HK-2 (cell line): ENCODE data around the gene MYO1D.

Experiments
- DNase-seq: peaks from one replicate; pipeline ENCODE4 v3.0.0-alpha.2; 2018; ENCODE audit not compliant: unreplicated experiment

MYO1D gene

GRCh38 chr17:32855620-32856019, 21.3 kb downstream of the MYO1D start:
- DNase-seq, result no peak

- DNase-seq, result no peak
Observed at GRCh38 chr17:32854832-32855389, 22.0 kb downstream of the MYO1D start.

GRCh38 chr17:32854207-32854606, 22.7 kb downstream of the MYO1D start:
- no peak for DNase-seq

- no peak for DNase-seq
Observed at GRCh38 chr17:32852811-32853210, 24.1 kb downstream of the MYO1D start.

- DNase-seq, result no peak
Observed at GRCh38 chr17:32849879-32850278, 27.0 kb downstream of the MYO1D start.

- no peak for DNase-seq
Observed at GRCh38 chr17:32847977-32848376, 28.9 kb downstream of the MYO1D start.

GRCh38 chr17:32846143-32846542, 30.8 kb downstream of the MYO1D start:
- DNase-seq, result no peak

- DNase-seq, result no peak
Observed at GRCh38 chr17:32840241-32840640, 36.7 kb downstream of the MYO1D start.

GRCh38 chr17:32836527-32836926, 40.4 kb downstream of the MYO1D start:
- DNase-seq, result no peak

GRCh38 chr17:32835291-32835761, 41.6 kb downstream of the MYO1D start:
- DNase-seq, result no peak

GRCh38 chr17:32834104-32834503, 42.8 kb downstream of the MYO1D start:
- no peak for DNase-seq

GRCh38 chr17:32833526-32833925, 43.4 kb downstream of the MYO1D start:
- DNase-seq, result no peak

- no peak for DNase-seq
Observed at GRCh38 chr17:32833076-32833475, 43.8 kb downstream of the MYO1D start.

GRCh38 chr17:32831627-32832243, 45.2 kb downstream of the MYO1D start:
- no peak for DNase-seq

GRCh38 chr17:32831223-32831622, 45.7 kb downstream of the MYO1D start:
- no peak for DNase-seq

GRCh38 chr17:32828822-32829221, 48.1 kb downstream of the MYO1D start:
- DNase-seq, result no peak

- DNase-seq, result no peak
Observed at GRCh38 chr17:32827227-32827626, 49.7 kb downstream of the MYO1D start.

GRCh38 chr17:32826076-32826475, 50.8 kb downstream of the MYO1D start:
- DNase-seq, result no peak

- DNase-seq, result no peak
Observed at GRCh38 chr17:32824334-32824733, 52.6 kb downstream of the MYO1D start.

- DNase-seq, result no peak
Observed at GRCh38 chr17:32822996-32823395, 53.9 kb downstream of the MYO1D start.

GRCh38 chr17:32821987-32822934, 54.7 kb downstream of the MYO1D start:
- peak; percentile 27 for DNase-seq

- no peak for DNase-seq
Observed at GRCh38 chr17:32820440-32820839, 56.5 kb downstream of the MYO1D start.

- DNase-seq, result no peak
Observed at GRCh38 chr17:32819787-32820186, 57.1 kb downstream of the MYO1D start.
